Kidney capillary endothelial cell (primary cell): Measurements from ENCODE around the gene OVOL3.
"Not testable (repeated sequence)": the region's sequence is repeated elsewhere in the genome, so short reads cannot be mapped to it uniquely, and the experiment has no call there.

Experiments used
- DNase-seq: peaks from one replicate; pipeline ENCODE4 v3.0.0-alpha.2; 2018; ENCODE audit warnings: low spot score

OVOL3 gene

GRCh38 chr19:36110487-36111199 lies at the start of gene OVOL3:
TSS of gene OVOL3 (plus strand) at chr19:36111143. CDS start at chr19:36111203, 60 bp downstream.
- no peak for DNase-seq

GRCh38 chr19:36061367-36061766 lies 49.6 kb upstream of the OVOL3 start:
- no peak for DNase-seq

- DNase-seq, result no peak
These were observed 46.1 kb upstream of the OVOL3 start for GRCh38 chr19:36064826-36065225.

GRCh38 chr19:36067681-36068080 lies 43.3 kb upstream of the OVOL3 start:
- no peak for DNase-seq

GRCh38 chr19:36068810-36069499 lies 42.0 kb upstream of the OVOL3 start:
- not testable (repeated sequence) for DNase-seq

GRCh38 chr19:36072081-36072480 lies 38.9 kb upstream of the OVOL3 start:
- DNase-seq, result no peak

- no peak for DNase-seq
These were observed 37.6 kb upstream of the OVOL3 start for GRCh38 chr19:36073121-36073876.

- no peak for DNase-seq
These were observed 31.5 kb upstream of the OVOL3 start for GRCh38 chr19:36079389-36079945.

GRCh38 chr19:36081385-36081784 lies 29.6 kb upstream of the OVOL3 start:
- DNase-seq, result no peak

GRCh38 chr19:36081894-36082293 lies 29.0 kb upstream of the OVOL3 start:
- no peak for DNase-seq

- no peak for DNase-seq
These were observed 28.0 kb upstream of the OVOL3 start for GRCh38 chr19:36082916-36083315.

- DNase-seq, result no peak
These were observed 26.5 kb upstream of the OVOL3 start for GRCh38 chr19:36084231-36085009.

- no peak for DNase-seq
These were observed 24.6 kb upstream of the OVOL3 start for GRCh38 chr19:36086326-36086725.

GRCh38 chr19:36089847-36090246 lies 21.1 kb upstream of the OVOL3 start:
- DNase-seq, result no peak

GRCh38 chr19:36090910-36091695 lies 19.8 kb upstream of the OVOL3 start:
- DNase-seq, result no peak

GRCh38 chr19:36092566-36092965 lies 18.4 kb upstream of the OVOL3 start:
- no peak for DNase-seq

- no peak for DNase-seq
These were observed 17.7 kb upstream of the OVOL3 start for GRCh38 chr19:36093146-36093662.

- DNase-seq, result no peak
These were observed 17.3 kb upstream of the OVOL3 start for GRCh38 chr19:36093687-36094086.

GRCh38 chr19:36097036-36097435 lies 13.9 kb upstream of the OVOL3 start:
- no peak for DNase-seq

- DNase-seq, result no peak
These were observed 11.7 kb upstream of the OVOL3 start for GRCh38 chr19:36099166-36099785.
